ENCODE measurements around the gene GLRX5.
"Not testable (repeated sequence)": the region's sequence is repeated elsewhere in the genome, so short reads cannot be mapped to it uniquely, and the experiment has no call there.

The GLRX5 gene

GRCh38 chr14:95577870-95578269 lies 43.0 kb downstream of the GLRX5 start:
- no peak overlapping the region for H3K27ac ChIP-seq
- ChIA-PET POLR2A (ENCODE audit: low non-redundant PET) (no interaction called here), CTCF (no interaction called here)
- TF ChIP-seq CTCF (conservative IDR thresholded peaks at IDR 0.05; ENCODE audit: low read depth), result no peak
- no peak for DNase-seq (ENCODE audit: low spot score)

- CTCF ChIA-PET; DNase-seq (ENCODE audit: low spot score); POLR2A ChIA-PET (ENCODE audit: low non-redundant PET); H3K27ac ChIP-seq: not testable (repeated sequence)
Measured at GRCh38 chr14:95583836-95584617, 49.2 kb downstream of the GLRX5 start.

- CTCF ChIA-PET, result no interaction called here
- no peak for DNase-seq (ENCODE audit: low spot score)
- H3K27ac ChIP-seq, result no peak overlapping the region
- POLR2A ChIA-PET (ENCODE audit: low non-redundant PET), result no interaction called here
- no peak for TF ChIP-seq CTCF (conservative IDR thresholded peaks at IDR 0.05; ENCODE audit: low read depth)
Measured at GRCh38 chr14:95585953-95586620, 51.2 kb downstream of the GLRX5 start.

- H3K27ac ChIP-seq; CTCF ChIA-PET; POLR2A ChIA-PET (ENCODE audit: low non-redundant PET): not testable (repeated sequence)
Measured at GRCh38 chr14:95591182-95591581, 56.3 kb downstream of the GLRX5 start.

More at GRCh38 chr14:95591182-95591581, 56.3 kb downstream of the GLRX5 start:
- not testable (repeated sequence) for DNase-seq (ENCODE audit: low spot score)
